ENCODE data around the gene S100A13. TPM values are rescaled to one million over a fixed set of nuclear protein-coding genes. Genes with fewer than 3 reads are reported as not detected.

S100A13 gene
- total and polyA plus RNA-seq, 8 donors = 18.7 to 271 (median 43.1) TPM

- WGBS, 5 donors = 36 to 55% (median 42%) methylated on average over 2 of the region's 2 CpGs
- H3K4me1 ChIP-seq = peaks cover 15 to 64% (median 45%) of the 10 kb centered on the region in 4 donors
- H3K27me3 ChIP-seq = no peaks in the 10 kb centered on the region
- no peaks in the 10 kb centered on the region for H3K9me3 ChIP-seq
- no peak overlapping the region for H3K4me3 ChIP-seq
- H3K27ac ChIP-seq = peak overlapping the region in 2 of 5 donors; percentile 70 to 84
- intact Hi-C loops (cut with DNase I; ENCODE audit: low total_unique reads) = no loop called here
- peaks cover 38 to 53% (median 49%) of the 10 kb centered on the region in 4 donors for H3K36me3 ChIP-seq
- TF ChIP-seq EP300 (IDR thresholded peaks at IDR 0.05) (no peak), CTCF (IDR thresholded peaks at IDR 0.05) (no peak), POLR2A (IDR thresholded peaks at IDR 0.05) (no peak), POLR2AphosphoS5 (IDR thresholded peaks at IDR 0.05) (peak in 2 of 3 donors; percentile 3 to 58)
- no peak for DNase-seq
Observed at GRCh38 chr1:153647346-153647714, 20.0 kb upstream of the S100A13 start.

GRCh38 chr1:153646672-153647345, 19.5 kb upstream of the S100A13 start:
- H3K9me3 ChIP-seq = no peaks in the 10 kb centered on the region
- H3K4me1 ChIP-seq = peaks cover 15 to 68% (median 48%) of the 10 kb centered on the region in 4 donors
- H3K27me3 ChIP-seq = no peaks in the 10 kb centered on the region
- peaks cover 44 to 58% (median 54%) of the 10 kb centered on the region in 4 donors for H3K36me3 ChIP-seq
- peak overlapping the region in 4 of 5 donors; percentile 2 to 84 (median 38) for H3K27ac ChIP-seq
- TF ChIP-seq POLR2A (IDR thresholded peaks at IDR 0.05) (no peak), EP300 (IDR thresholded peaks at IDR 0.05) (no peak), POLR2AphosphoS5 (IDR thresholded peaks at IDR 0.05) (no peak), CTCF (IDR thresholded peaks at IDR 0.05) (no peak)
- no peak for DNase-seq
- intact Hi-C loops (cut with DNase I; ENCODE audit: low total_unique reads) = no loop called here
- WGBS, 5 donors = 75 to 91% (median 87%) methylated on average over 5 of the region's 5 CpGs
- H3K4me3 ChIP-seq = no peak overlapping the region

GRCh38 chr1:153643816-153644215, 16.5 kb upstream of the S100A13 start:
- Histone ChIP-seq H3K27me3 (no peaks in the 10 kb centered on the region), H3K4me3 (no peak overlapping the region), H3K4me1 (peaks cover 9 to 83% (median 47%) of the 10 kb centered on the region in 4 donors), H3K36me3 (peaks cover 74 to 88% (median 84%) of the 10 kb centered on the region in 4 donors), H3K9me3 (no peaks in the 10 kb centered on the region), H3K27ac (peak overlapping the region in 2 of 5 donors; percentile 15 to 29)
- TF ChIP-seq POLR2AphosphoS5 (IDR thresholded peaks at IDR 0.05) (no peak), CTCF (IDR thresholded peaks at IDR 0.05) (no peak), POLR2A (IDR thresholded peaks at IDR 0.05) (no peak), EP300 (IDR thresholded peaks at IDR 0.05) (no peak)
- DNase-seq = no peak
- intact Hi-C loops (cut with DNase I; ENCODE audit: low total_unique reads) = no loop called here

GRCh38 chr1:153643100-153643499, 15.8 kb upstream of the S100A13 start:
- Histone ChIP-seq H3K27ac (no peak overlapping the region), H3K4me1 (peaks cover 2 to 82% (median 45%) of the 10 kb centered on the region in 4 donors), H3K27me3 (no peaks in the 10 kb centered on the region), H3K36me3 (peaks cover 81 to 95% (median 91%) of the 10 kb centered on the region in 4 donors), H3K4me3 (no peak overlapping the region), H3K9me3 (no peaks in the 10 kb centered on the region)
- intact Hi-C loops (cut with DNase I; ENCODE audit: low total_unique reads) = no loop called here
- TF ChIP-seq EP300 (IDR thresholded peaks at IDR 0.05) = no peak
- no peak for TF ChIP-seq CTCF (IDR thresholded peaks at IDR 0.05)
- no peak for TF ChIP-seq POLR2AphosphoS5 (IDR thresholded peaks at IDR 0.05)
- DNase-seq = no peak
- 87 to 92% (median 89%) methylated on average over 11 of the region's 11 CpGs for WGBS, 5 donors
